Stimulated activated CD8-positive, alpha-beta memory T cell treated with anti-CD3 and anti-CD28 coated beads, Interleukin-15, amount 100 ng/mL, for 48 hours (primary cell): ENCODE results near the gene MCF2L.
"Not testable (repeated sequence)": the region's sequence is repeated elsewhere in the genome, so short reads cannot be mapped to it uniquely, and the experiment has no call there.

Experiments
- DNase-seq, 2 donors: peaks; one replicate each; pipeline ENCODE4 v3.0.0-alpha.2; 2020; ENCODE audit warnings: low read depth in 2 of 2

MCF2L gene

GRCh38 chr13:113065406-113066141, 96.6 kb downstream of the MCF2L start:
- DNase-seq, result no peak

GRCh38 chr13:113066142-113066455, 97.1 kb downstream of the MCF2L start:
- no peak for DNase-seq

GRCh38 chr13:113066746-113067145, 97.7 kb downstream of the MCF2L start:
- DNase-seq, result no peak

- no peak for DNase-seq
These were observed 101.1 kb downstream of the MCF2L start for GRCh38 chr13:113069861-113070805.

GRCh38 chr13:113070855-113071254, 101.8 kb downstream of the MCF2L start:
- no peak for DNase-seq

- DNase-seq, result no peak
These were observed 103.4 kb downstream of the MCF2L start for GRCh38 chr13:113072376-113072775.

GRCh38 chr13:113073942-113074341, 104.9 kb downstream of the MCF2L start:
- no peak for DNase-seq

- no peak for DNase-seq
These were observed 105.4 kb downstream of the MCF2L start for GRCh38 chr13:113074401-113074800.

- DNase-seq, result no peak
These were observed 105.9 kb downstream of the MCF2L start for GRCh38 chr13:113074876-113075275.

GRCh38 chr13:113075711-113076110, 106.7 kb downstream of the MCF2L start:
- DNase-seq, result no peak

- no peak for DNase-seq
These were observed 107.8 kb downstream of the MCF2L start for GRCh38 chr13:113076681-113077401.

- no peak for DNase-seq
These were observed 108.5 kb downstream of the MCF2L start for GRCh38 chr13:113077566-113077952.

- DNase-seq, result no peak
These were observed 109.2 kb downstream of the MCF2L start for GRCh38 chr13:113077953-113078901.

GRCh38 chr13:113078902-113079780, 110.1 kb downstream of the MCF2L start:
- no peak for DNase-seq

GRCh38 chr13:113079781-113080080, 110.7 kb downstream of the MCF2L start:
- DNase-seq, result not testable (repeated sequence)

- DNase-seq, result no peak
These were observed 111.4 kb downstream of the MCF2L start for GRCh38 chr13:113080361-113080831.

- DNase-seq, result no peak
These were observed 112.0 kb downstream of the MCF2L start for GRCh38 chr13:113080901-113081521.

- DNase-seq, result no peak
These were observed 113.4 kb downstream of the MCF2L start for GRCh38 chr13:113082198-113083021.

- DNase-seq, result no peak
These were observed 114.0 kb downstream of the MCF2L start for GRCh38 chr13:113083022-113083373.
